Mucosa of descending colon (tissue), 3 donors: ENCODE data around the gene MYLK. TPM values are rescaled to one million over a fixed set of nuclear protein-coding genes. Genes with fewer than 3 reads are reported as not detected.

Experiments used
- ATAC-seq: fragments of 200-7000 bp; cut with Tn5 transposase; one replicate; pipeline ENCODE4 v1.9.1; 2020; ENCODE audit warnings: mild to moderate bottlenecking, moderate library complexity
- DNase-seq, 3 donors: peaks; one replicate each; pipeline ENCODE4 v3.0.0-alpha.2; 2020
- H3K36me3 ChIP-seq: fragments of 200-600 bp; one replicate; pipeline ENCODE4 v1.8.0; 2021; ENCODE audit warnings: low read depth, mild to moderate bottlenecking
- H3K4me1 ChIP-seq: fragments of 200-600 bp; one replicate; pipeline ENCODE4 v1.8.0; 2021; ENCODE audit warnings: low read depth, mild to moderate bottlenecking
- H3K4me3 ChIP-seq: fragments of 200-600 bp; one replicate; pipeline ENCODE4 v1.8.0; 2021; ENCODE audit warnings: mild to moderate bottlenecking
- H3K9me3 ChIP-seq: fragments of 200-600 bp; one replicate; pipeline ENCODE4 v1.8.0; 2021; ENCODE audit warnings: mild to moderate bottlenecking
- CTCF ChIP-seq: fragments of 200-600 bp; IDR thresholded peaks from one replicate; pipeline ENCODE4 v1.8.0; 2022; ENCODE audit warnings: antibody characterized with exemption, mild to moderate bottlenecking
- intact Hi-C, 2 donors: fragments of 100-400 bp; cut with DNase I in 1 of 2; cut with micrococcal nuclease in 1 of 2; formaldehyde crosslinking; loops; one replicate each; pipeline versions ENCODE4 v1.11.0 to v1.11.1; 2022; cut with DNase I, micrococcal nuclease
- total RNA-seq, 3 donors: library from RNA; stranded (reverse); fragmentation: NEBNext Ultra II Directional in 2 of 3; extraction: Animal tissue kit (Norgen Biotek cat#: 25700) in 2 of 3; gene quantifications; one replicate each; pipeline versions ENCODE4 v1.2.1 to v1.2.4, GENCODE V29; 2021 to 2023
- donor health status: DM: no; HTN: no; CAD: no; lungs with moderate emphysema.
- donor health status: DM: no; HTN: no; CAD: no.
- donor health status: DM: no; HTN: yes; CAD: no.

MYLK gene
- total RNA-seq, 3 donors from 2014 or later: 157 to 1,614 (median 175) TPM

- ATAC-seq: no peak
- no peak for TF ChIP-seq CTCF
- H3K4me1 ChIP-seq: no peaks in the 10 kb centered on the region
Measured at GRCh38 chr3:123764647-123765046, 119.5 kb downstream of the MYLK start.

GRCh38 chr3:123762805-123763204, 121.3 kb downstream of the MYLK start:
- Histone ChIP-seq H3K9me3 (no peaks in the 10 kb centered on the region), H3K4me1 (no peaks in the 10 kb centered on the region), H3K36me3 (no peaks in the 10 kb centered on the region), H3K4me3 (no peak overlapping the region)
- no peak for TF ChIP-seq CTCF
- intact Hi-C loops: no loop called here
- no peak for ATAC-seq
- DNase-seq: no peak

More at GRCh38 chr3:123764647-123765046, 119.5 kb downstream of the MYLK start:
- intact Hi-C loops: no loop called here
- Histone ChIP-seq H3K9me3 (no peaks in the 10 kb centered on the region), H3K4me3 (no peak overlapping the region), H3K36me3 (no peaks in the 10 kb centered on the region)
- no peak for DNase-seq

- TF ChIP-seq CTCF: no peak
- intact Hi-C loops: no loop called here
- Histone ChIP-seq H3K4me1 (peaks cover 9% of the 10 kb centered on the region), H3K4me3 (no peak overlapping the region), H3K36me3 (no peaks in the 10 kb centered on the region), H3K9me3 (no peaks in the 10 kb centered on the region)
- ATAC-seq: no peak
- no peak for DNase-seq
Measured at GRCh38 chr3:123760817-123761216, 123.3 kb downstream of the MYLK start.

GRCh38 chr3:123759871-123760270, 124.3 kb downstream of the MYLK start:
- peaks cover 9% of the 10 kb centered on the region for H3K4me1 ChIP-seq
- intact Hi-C loops: no loop called here
- DNase-seq: no peak
- H3K36me3 ChIP-seq: no peaks in the 10 kb centered on the region
- ATAC-seq: no peak
- H3K9me3 ChIP-seq: no peaks in the 10 kb centered on the region
- H3K4me3 ChIP-seq: no peak overlapping the region
- TF ChIP-seq CTCF: no peak

- Histone ChIP-seq H3K4me1 (peaks cover 14% of the 10 kb centered on the region), H3K4me3 (no peak overlapping the region), H3K36me3 (no peaks in the 10 kb centered on the region), H3K9me3 (no peaks in the 10 kb centered on the region)
- ATAC-seq: no peak
- no peak for DNase-seq
- intact Hi-C loops: no loop called here
- no peak for TF ChIP-seq CTCF
Measured at GRCh38 chr3:123759311-123759710, 124.8 kb downstream of the MYLK start.

- Histone ChIP-seq H3K36me3 (no peaks in the 10 kb centered on the region), H3K4me3 (no peak overlapping the region), H3K4me1 (peaks cover 17% of the 10 kb centered on the region), H3K9me3 (no peaks in the 10 kb centered on the region)
- DNase-seq (no peak), ATAC-seq (no peak)
- no peak for TF ChIP-seq CTCF
- intact Hi-C loops: no loop called here
Measured at GRCh38 chr3:123758081-123758564, 126.0 kb downstream of the MYLK start.
